ENCODE measurements around the gene SNRPB2.

GRCh38 chr20:16752082-16752481 lies 22.3 kb downstream of the SNRPB2 start:
- TF ChIP-seq, protein P1, sequence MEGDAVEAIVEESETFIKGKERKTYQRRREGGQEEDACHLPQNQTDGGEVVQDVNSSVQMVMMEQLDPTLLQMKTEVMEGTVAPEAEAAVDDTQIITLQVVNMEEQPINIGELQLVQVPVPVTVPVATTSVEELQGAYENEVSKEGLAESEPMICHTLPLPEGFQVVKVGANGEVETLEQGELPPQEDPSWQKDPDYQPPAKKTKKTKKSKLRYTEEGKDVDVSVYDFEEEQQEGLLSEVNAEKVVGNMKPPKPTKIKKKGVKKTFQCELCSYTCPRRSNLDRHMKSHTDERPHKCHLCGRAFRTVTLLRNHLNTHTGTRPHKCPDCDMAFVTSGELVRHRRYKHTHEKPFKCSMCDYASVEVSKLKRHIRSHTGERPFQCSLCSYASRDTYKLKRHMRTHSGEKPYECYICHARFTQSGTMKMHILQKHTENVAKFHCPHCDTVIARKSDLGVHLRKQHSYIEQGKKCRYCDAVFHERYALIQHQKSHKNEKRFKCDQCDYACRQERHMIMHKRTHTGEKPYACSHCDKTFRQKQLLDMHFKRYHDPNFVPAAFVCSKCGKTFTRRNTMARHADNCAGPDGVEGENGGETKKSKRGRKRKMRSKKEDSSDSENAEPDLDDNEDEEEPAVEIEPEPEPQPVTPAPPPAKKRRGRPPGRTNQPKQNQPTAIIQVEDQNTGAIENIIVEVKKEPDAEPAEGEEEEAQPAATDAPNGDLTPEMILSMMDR (IDR thresholded peaks at IDR 0.05) = no peak
- no peak for TF ChIP-seq EP300 (IDR thresholded peaks at IDR 0.05)
